Gastroesophageal sphincter (tissue), 3 donors: ENCODE data around the gene ERN2.

Experiments used
- CTCF ChIP-seq, 4 experiments: fragments of 200-600 bp in 2 of 4; fragments of 450-650 bp in 2 of 4; sonication (generic) in 1 of 4; IDR thresholded peaks; one replicate each; pipeline ENCODE4 v1.5.1; 2017 to 2019; ENCODE audit warnings: antibody characterized with exemption in 4 of 4, mild to moderate bottlenecking in 2 of 4, moderate library complexity in 2 of 4
- POLR2A ChIP-seq, 2 donors: fragments of 450-650 bp; IDR thresholded peaks; one replicate each; pipeline ENCODE4 v1.6.1; 2017; ENCODE audit warnings: antibody characterized with exemption in 2 of 2, mild to moderate bottlenecking in 2 of 2, moderate library complexity in 1 of 2
- POLR2AphosphoS5 ChIP-seq: sonication (generic); formaldehyde crosslinking; IDR thresholded peaks from one replicate; pipeline ENCODE4 v1.6.1; 2017; ENCODE audit warnings: antibody characterized with exemption

- TF ChIP-seq CTCF (IDR thresholded peaks at IDR 0.05), result no peak
- TF ChIP-seq POLR2A (IDR thresholded peaks at IDR 0.05), result no peak
- no peak for TF ChIP-seq POLR2AphosphoS5
Measured at GRCh38 chr16:23726710-23727109, 13.7 kb upstream of the ERN2 start.
